Measurements from ENCODE around the gene PACRGL. TPM values are rescaled to one million over a fixed set of nuclear protein-coding genes. Genes with fewer than 3 reads are reported as not detected.
A peak's percentile ranks its signal among the peaks of the same experiment; 100 is the strongest.
"Not testable (repeated sequence)": the region's sequence is repeated elsewhere in the genome, so short reads cannot be mapped to it uniquely, and the experiment has no call there.

The PACRGL gene
- total RNA-seq, 1 donor = 19.4 TPM

- no peak for DNase-seq (ENCODE audit: low read depth)
- TF ChIP-seq, protein P1, sequence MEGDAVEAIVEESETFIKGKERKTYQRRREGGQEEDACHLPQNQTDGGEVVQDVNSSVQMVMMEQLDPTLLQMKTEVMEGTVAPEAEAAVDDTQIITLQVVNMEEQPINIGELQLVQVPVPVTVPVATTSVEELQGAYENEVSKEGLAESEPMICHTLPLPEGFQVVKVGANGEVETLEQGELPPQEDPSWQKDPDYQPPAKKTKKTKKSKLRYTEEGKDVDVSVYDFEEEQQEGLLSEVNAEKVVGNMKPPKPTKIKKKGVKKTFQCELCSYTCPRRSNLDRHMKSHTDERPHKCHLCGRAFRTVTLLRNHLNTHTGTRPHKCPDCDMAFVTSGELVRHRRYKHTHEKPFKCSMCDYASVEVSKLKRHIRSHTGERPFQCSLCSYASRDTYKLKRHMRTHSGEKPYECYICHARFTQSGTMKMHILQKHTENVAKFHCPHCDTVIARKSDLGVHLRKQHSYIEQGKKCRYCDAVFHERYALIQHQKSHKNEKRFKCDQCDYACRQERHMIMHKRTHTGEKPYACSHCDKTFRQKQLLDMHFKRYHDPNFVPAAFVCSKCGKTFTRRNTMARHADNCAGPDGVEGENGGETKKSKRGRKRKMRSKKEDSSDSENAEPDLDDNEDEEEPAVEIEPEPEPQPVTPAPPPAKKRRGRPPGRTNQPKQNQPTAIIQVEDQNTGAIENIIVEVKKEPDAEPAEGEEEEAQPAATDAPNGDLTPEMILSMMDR (IDR thresholded peaks at IDR 0.05; ENCODE audit: insufficient read depth, low read depth, low read length) = no peak
Measured at GRCh38 chr4:20711335-20711734, 11.1 kb downstream of the PACRGL start.

GRCh38 chr4:20723019-20723418 is 22.8 kb downstream of the PACRGL start:
- H3K4me3 ChIP-seq (ENCODE audit: low read depth, low read length) = no peak overlapping the region
- DNase-seq (ENCODE audit: low read depth) = peak; percentile 6
- TF ChIP-seq, protein P1 (IDR thresholded peaks at IDR 0.05; ENCODE audit: insufficient read depth, low read depth, low read length) = no peak

More at GRCh38 chr4:20711335-20711734, 11.1 kb downstream of the PACRGL start:
- no peak overlapping the region for H3K4me3 ChIP-seq (ENCODE audit: low read depth, low read length)

DNA sequence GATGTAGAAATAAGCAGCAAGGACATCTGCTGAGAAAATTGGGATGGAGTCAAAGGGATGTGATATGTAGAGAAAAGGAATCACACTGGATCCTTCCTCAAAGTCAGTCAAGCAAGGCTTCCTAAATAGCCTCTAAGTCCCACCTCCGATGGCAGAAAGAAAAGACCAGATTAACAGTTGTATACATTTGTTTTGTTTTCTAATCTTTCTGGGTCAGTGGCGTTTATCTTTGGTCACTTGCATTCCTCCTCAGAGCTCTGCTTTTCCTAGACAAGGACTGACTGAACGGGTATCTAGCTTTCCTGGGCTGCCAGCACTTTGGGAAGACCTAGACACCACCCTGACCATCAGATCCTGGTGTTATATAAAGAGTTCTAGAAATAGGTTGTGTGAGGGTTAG is 23.2 kb downstream of the PACRGL start:
- TF ChIP-seq, protein P1 (IDR thresholded peaks at IDR 0.05; ENCODE audit: insufficient read depth, low read depth, low read length) = no peak
- DNase-seq (ENCODE audit: low read depth) = no peak
- H3K4me3 ChIP-seq (ENCODE audit: low read depth, low read length) = no peak overlapping the region

DNA sequence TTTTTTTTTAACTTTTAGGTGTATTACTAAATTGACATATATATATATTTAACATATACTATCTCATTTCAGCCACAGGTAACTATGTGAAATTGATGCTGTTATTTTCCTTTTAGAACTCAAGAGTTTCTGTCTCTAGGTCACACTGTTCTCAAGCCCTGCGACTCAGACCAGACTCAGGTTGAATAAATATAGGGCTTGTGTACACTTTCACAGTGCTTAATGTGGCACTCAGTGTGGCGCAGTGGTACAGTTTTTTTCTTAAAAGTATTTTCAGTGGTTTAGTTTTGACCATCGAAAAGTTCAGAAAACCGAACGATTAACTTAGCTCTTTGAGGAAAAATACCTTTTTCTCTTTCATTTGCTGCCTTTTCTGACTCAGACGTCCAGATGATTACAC is 24.7 kb downstream of the PACRGL start:
- no peak overlapping the region for H3K4me3 ChIP-seq (ENCODE audit: low read depth, low read length)
- TF ChIP-seq, protein P1 (IDR thresholded peaks at IDR 0.05; ENCODE audit: insufficient read depth, low read depth, low read length) = no peak
- DNase-seq (ENCODE audit: low read depth) = no peak

DNA sequence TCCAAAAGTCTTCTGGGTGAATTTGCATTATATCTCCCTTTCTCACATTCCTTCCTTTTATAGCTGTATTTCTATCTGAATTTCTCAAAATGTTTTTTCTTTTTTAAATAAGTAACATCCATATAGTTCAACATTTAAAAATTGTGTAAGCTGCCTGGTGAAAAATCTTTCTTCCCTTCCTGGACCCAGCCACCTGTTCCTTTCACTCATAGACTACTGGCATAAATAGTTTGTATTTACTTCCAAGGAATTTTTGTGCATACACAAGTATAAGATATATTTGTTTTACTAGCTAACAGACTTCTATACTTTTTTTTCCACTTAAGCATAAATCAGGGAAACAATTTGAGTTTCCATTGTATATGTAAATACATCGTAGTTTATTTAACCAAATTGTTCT is 35.7 kb downstream of the PACRGL start:
- no peak overlapping the region for H3K4me3 ChIP-seq (ENCODE audit: low read depth, low read length)
- no peak for DNase-seq (ENCODE audit: low read depth)
- TF ChIP-seq, protein P1 (IDR thresholded peaks at IDR 0.05; ENCODE audit: insufficient read depth, low read depth, low read length) = no peak

DNA sequence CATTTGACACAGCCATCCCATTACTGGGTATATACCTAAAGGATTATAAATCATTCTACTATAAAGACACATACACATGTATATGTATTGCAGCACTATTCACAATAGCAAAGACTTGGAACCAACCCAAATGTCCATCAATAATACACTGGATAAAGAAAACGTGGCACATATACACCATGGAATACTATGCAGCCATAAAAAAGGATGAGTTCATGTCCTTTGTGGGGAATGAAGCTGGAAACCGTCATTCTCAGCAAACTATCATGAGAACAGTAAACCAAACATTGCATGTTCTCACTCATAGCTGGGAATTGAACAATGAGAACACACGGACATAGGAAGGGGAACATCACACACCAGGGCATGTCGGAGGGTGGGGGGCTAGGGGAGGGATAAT is 45.7 kb downstream of the PACRGL start:
- not testable (repeated sequence) for DNase-seq (ENCODE audit: low read depth); H3K4me3 ChIP-seq (ENCODE audit: low read depth, low read length)

DNA sequence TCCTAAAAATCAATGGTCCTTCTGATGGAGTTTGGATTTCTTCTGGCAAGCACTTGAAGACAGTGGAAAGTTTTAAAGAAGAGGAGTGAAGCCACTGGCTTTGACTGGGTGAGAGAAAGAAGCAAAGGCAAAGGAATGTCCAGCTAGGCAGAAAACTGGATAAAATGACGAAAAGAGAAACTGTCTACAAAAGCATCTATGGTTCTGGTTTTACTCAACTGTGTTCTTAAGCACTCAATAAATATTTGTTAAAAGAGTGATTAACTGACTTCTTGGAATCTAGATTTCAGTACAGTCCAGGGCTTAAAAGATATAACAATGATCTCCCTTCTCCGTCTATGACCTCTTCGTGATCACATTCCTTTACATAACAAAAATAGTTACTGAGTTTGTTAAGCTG is 52.4 kb downstream of the PACRGL start:
- no peak overlapping the region for H3K4me3 ChIP-seq (ENCODE audit: low read depth, low read length)
- peak; percentile 73 for DNase-seq (ENCODE audit: low read depth)
- TF ChIP-seq, protein P1 (IDR thresholded peaks at IDR 0.05; ENCODE audit: insufficient read depth, low read depth, low read length) = no peak
